Measurements from ENCODE around the gene TRAK2.
"Not testable (repeated sequence)": the region's sequence is repeated elsewhere in the genome, so short reads cannot be mapped to it uniquely, and the experiment has no call there.

The TRAK2 gene

DNA sequence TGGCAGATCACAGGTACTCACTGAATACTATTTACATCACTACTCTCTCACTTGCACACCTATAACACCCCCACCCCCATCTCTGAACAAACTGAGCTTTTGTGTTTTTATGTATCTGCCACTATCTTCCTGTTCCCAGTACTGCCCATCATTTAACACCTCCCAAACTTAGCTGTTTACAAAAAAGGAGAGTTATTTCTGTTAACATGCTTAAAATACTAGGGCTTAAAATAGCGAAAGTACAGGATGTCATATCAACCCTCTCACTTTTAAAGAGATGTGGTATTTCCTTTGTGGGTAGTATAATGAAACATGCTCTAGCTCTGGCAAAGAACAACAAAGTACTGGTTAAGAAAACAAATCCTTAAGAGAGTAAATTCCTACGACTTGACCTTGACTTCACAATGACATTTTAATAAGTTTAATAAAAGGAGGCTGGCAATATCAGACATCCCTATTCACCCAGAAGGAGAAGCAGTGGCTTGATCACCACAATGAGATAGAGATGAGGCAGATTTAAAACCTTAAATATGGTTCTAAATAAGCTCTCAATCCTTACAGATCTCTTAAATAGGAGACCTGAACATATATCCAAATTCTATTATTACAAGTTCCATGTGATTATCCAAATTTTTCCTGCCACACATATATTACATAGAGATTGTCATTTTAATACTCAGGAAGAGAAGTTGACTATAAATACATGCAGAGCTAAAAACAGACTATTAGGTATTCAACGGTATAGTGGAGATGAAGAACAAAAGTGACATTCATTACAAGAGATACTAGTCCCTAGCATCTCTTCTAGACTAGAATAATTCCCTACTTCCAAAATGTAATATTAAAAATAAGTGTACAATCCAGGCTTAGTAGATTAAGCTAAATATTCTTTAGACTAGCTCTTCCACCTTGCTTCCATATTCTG, 36.9 kb downstream of the TRAK2 start:
- DNase-seq, result no peak

DNA sequence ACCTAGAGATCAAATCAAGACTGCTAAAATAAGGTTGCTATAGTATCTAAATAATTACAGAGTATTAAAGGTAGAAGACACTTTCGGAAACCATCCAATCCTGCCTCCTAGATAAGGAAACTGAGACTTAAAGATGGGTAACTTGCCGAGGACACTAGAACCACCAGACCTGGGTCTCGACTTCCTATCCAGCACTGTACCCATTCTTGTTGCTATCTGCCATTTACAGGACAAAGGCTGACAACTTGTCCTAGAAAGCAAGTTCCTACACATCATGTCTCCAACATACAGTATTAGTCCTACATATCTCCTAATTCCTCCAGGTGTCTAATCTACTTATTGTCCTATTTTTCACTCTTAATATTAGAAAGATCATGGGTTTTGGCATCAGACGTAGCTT, 37.7 kb downstream of the TRAK2 start:
- DNase-seq, result no peak

DNA sequence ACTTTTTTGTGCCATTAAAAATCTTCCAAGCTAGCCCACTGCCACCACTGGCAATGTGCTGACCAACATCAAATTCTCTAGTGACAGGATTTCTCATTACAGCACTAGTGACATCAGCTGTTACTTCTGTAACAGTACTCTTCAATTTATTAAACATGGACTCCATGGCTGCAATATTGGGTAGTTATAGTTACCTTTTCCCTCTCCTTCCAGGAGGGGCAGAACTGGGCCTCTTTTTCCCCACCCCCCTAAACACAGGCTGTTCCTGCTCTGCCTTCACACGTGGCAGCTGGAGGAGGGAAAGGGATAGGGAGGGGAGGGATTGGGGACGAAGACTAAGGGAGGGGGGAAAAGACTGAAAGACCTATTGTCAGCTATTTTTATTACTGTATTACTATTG, 38.1 kb downstream of the TRAK2 start:
- DNase-seq, result no peak

DNA sequence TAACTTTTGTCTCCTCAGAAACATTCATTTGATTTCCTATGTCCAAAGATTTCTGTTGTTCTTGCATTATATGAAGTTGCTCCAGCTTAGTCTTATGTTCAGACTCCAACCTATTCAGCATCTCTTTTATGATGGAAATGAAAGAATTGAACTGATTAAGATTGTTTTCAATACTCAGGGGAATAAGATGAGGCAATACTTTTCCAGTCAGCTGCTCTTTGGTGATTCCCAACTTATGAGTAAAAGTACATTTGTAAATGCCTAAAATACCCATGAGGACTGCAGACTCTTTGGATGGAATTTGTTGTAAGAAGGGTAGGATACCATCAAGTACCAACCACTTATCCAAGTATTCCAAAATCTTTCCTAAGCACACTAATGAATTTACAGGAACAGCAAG, 39.8 kb downstream of the TRAK2 start:
- no peak for DNase-seq

DNA sequence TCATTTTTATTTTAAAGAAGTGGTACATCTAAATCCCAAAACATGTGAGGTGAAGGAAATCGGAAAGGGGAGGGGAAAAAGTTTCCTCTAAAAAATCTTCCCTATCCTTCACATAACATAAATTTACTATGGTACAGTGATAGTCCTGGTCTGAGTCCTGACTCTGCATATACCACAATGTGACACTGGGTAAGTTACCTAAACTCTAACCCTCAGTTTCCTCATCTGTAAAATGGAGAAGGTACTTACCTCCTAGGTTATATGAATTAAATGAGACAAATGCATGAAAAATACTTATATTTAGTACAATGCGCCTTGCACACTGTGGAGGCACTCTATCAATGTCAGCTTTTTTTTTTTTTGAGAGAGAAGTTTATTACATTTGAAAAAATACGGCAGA, 42.3 kb downstream of the TRAK2 start:
- no peak for DNase-seq

DNA sequence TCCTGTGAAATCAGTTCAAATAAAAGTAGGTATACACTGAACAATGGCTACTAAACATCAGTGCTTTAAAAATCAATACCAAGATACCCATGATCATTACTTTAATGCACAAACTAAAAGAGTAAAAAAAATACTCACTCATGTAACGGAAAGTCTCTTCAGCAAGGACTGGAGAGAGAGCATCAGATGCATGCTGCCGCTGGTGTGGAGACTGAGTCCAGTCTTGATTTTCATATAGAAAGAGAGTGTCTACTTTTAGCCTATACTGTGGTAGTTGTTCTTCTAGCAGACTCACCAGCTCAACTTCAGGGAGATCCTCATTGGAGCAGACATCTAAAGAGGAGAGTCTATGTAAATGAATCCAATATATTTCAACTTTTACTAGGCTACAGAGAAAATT, 44.0 kb downstream of the TRAK2 start:
- no peak for DNase-seq

DNA sequence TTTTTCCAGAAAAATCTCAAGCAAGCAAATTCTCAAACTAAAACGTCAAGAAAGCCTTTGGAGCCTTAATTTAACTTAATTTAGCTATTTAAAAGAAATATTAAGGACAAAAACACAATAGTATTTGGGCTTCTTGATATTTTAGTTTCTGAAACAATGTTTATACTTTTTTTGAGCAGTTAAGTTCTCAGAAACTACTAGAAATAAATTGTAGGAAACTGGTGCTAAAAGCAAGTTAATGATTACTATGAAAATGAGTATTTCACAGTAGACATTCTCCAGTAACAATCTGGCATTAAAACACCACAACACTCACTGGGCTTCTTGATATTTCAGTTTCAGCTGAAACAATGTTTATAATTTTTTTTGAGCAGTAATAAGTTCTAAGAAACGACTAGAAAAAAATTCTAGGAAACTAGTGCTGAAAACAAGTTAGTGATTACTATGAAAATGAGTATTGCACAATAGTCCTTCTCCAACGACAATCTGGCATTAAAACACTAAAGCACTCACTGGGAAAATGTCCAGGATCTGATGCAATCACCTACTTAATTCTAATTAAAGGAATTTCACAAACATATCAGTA, 45.1 kb downstream of the TRAK2 start:
- peak; percentile 12 to 50 (median 30) for DNase-seq

DNA sequence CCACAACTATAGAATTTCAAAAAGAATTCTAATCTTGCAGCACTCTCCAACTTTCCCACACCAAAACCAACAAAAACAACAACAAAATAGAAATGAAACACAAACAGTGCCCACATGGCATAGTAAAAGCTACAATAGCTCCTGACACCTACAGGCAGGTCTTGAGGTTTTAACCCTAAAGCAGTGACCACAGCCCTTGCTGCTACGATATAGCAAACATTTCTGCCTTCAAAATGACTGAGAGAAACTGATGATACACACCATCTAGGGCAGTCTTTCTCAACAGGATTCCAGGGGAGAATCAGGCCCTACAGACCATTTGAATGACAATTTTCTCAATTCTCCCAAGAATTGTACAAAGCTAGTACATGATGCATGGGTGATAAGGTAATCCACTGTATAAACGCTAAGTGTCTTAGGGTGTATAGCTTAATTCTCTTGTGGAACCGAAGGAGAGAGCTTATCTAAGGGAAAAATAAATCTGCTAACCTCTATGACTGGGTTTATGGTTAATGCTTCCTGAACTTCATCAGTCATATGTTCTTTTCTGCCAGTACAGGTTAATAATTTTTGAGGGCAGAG, 46.5 kb downstream of the TRAK2 start:
- DNase-seq, result no peak

DNA sequence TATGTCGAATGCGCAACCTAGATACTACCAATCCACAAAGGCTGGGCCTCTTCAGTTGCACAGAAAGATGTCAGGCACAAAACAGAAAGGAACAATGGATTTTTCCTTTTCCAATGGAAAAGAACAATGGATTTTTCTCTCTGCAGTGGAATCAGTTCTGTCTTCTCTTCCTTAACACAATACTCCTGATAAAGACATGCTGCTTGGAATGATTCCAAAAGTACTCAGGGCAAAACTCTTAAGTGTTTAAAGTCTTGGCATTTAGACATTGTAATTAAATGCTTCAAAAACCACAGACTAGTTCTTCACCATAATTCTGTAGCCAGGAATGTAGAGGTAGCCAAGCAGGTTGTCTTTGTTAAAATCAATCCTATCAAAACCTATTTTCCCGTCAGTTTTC, 47.4 kb downstream of the TRAK2 start:
- DNase-seq, result no peak

DNA sequence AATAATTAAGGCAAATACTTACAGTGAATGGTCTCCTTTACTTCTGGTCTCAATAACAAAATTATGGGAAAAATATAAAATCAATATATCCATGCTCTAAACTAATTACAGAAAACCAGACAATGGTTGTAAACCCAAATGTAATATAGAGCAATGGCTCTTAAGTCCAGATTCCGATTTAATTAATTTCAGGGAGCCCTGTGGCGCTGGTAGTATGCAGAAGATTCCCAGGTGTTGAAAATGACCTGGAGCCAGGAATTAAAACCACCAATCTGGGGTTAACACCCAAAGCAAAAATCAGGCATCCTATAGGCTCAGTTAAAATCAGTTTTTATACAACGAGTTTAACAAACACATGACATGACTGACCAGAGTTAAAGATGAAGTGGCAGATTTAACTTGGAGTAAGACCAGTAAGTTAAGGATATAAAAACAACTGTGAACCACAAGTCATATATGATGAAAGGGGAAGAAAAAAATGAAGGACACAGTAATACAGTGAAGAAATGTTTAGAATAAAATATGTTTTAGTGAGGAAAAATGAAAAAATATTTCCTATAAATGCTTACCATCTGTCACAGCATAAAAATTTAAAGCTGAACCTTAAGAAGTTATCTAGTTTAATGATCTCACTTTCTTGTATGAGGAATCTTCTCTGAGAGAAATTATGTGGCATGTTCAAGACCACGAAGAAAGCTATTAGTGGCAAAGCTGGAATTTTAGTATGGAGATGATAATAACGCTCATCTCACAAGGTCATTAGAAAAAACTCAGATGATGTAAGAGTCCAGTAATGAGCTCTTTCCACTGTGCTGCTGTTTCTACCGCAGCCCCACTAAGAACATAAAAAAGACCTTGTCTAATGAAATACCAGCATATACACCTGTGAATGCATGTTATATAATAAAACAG, 48.4 kb downstream of the TRAK2 start:
- no peak for DNase-seq

DNA sequence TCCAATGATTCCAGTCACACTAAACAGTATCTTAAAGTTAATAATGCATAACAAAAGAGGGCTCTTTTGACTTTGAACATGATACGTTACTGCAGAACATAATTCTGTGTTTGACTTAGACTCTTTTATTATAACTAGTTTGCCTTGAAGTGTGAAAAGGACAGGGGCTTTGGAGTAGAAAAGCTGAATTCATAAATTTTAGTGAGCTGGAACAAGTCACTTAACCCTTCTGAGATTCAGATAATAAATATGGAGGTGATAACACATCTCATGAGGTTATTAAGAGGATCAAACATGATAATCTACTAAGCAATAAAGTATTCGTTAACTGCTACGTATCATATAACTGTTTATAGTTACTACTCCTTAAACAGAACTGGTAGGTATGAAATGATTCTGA, 49.4 kb downstream of the TRAK2 start:
- DNase-seq, result no peak

DNA sequence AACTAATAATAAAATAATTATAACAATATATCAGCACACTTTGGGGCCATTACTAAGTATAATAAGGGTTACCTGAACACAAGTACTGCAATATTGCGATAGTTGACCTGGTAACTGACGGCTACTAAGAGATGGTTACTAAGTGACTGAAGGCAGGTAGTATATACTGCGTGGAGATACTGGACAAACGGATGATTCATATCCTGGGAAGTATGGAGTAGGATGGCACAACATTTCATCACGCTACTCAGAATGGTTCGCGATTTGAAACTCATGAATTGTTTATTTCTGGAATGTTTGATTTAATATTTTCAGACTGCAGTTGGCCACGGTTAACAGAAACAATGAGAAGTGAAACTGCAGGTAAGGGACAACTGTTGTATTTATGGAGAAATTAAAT, 54.7 kb downstream of the TRAK2 start:
- no peak for DNase-seq

DNA sequence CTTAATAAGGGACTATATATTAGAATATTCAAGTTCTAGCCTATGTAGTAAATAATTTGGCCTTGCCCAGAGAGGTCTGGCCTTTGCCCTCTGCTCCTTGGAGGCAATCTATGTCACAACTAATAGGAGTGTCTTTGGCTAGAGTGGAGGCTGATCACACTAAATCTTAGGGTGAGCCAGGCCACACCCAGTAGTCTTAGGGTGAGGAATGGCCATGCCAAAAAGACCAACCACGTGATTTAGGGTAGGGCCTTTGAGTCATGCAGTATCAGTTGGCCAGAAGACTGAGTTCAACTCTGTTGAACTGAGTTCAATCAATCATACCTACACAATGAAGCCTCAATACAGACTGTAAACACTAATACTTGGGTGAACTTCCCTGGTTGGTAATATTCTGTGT, 68.1 kb downstream of the TRAK2 start:
- no peak for DNase-seq

DNA sequence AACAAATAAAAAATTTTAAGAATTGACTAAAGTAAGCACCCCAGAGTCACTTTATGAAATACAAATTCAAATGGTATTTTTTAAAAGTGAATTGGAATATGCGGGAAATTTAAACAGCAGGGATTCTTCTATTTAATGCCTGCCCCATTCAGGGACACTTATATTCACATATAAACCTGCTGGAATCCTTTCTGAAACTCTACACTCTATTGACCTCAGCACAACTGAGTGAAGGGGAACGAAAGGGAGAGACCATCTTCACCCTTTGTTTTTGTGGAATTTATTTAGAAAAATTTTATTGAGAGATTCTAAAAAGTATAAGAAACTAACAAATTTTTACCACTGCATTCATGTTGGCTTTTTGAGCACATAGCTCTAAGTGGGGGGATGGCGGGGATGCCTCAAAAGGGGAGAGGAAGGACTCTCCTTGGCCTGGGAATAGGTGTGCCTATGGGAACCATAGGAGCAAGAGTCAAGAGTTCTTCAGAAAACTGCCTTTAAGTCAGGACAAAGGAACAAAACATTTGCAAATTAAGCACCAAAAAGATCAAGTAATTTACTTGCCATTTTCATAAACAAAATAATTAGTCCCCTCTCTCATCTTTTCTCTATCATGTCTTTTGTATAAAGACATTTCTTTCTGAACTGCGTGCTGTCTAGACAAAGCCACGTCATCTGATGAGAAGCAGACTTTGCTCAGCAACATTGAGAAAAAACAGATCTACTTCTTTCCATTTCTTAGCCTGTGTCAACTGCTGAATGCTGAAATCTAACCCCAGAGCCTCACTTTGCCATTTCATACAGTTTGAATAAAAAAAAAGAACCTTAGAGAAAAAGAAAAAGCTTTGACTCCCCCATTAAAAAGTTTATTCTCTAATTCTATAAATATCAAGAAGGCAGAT, 72.5 kb downstream of the TRAK2 start:
- no peak for DNase-seq

DNA sequence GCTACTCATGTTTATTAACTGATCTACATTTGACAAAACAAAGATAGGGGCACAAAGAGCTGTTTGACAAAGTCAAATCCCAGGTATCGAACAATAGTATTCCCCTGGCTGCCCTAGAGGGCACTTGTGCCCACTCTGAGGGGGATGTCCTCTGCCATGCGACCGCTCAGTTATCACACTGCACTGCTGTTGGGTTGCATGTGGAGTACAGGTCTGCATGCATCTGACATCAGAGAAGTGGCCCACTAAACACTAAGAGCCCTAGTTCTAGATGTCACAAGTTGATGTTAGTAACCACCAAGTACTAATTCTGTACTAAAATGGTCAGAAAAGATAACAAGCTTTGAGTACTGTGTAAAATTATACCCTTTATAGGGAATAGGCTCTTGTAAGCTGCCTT, 74.0 kb downstream of the TRAK2 start:
- DNase-seq, result no peak

DNA sequence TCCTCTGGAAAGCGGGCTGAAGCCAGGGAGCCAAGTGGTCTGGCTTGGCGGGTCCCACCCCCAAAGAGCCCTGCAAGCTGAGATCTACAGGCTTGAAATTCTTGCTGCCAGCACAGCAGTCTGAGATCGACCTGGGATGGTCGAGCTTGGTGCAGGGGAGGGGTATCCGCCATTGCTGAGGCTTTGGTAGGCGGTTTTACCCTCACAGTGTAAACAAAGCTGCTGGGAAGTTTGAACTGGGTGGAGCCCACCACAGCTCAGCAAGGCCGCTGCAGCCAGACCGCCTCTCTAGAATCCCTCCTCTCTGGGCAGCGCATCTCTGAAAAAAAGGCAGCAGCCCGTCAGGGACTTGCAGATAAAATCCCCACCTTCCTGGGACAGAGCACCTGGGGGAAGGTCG, 81.5 kb downstream of the TRAK2 start:
- DNase-seq, result no peak

DNA sequence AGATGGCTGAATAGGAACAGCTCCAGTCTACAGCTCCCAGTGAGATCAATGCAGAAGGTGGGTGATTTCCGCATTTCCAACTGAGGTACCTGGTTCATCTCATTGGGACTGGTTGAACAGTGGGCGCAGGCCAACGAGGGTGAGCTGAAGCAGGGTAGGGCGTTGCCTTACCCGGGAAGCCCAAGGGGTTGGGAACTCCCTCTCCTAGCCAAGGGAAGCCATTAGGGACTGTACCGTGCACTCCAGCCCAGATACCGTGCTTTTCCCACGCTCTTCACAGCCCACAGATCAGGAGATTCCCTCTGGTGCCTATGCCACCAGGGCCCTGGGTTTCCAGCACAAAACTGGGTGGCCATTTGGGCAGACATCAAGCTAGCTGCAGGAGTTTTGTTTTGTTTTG, 81.9 kb downstream of the TRAK2 start:
- DNase-seq, result not testable (repeated sequence)

DNA sequence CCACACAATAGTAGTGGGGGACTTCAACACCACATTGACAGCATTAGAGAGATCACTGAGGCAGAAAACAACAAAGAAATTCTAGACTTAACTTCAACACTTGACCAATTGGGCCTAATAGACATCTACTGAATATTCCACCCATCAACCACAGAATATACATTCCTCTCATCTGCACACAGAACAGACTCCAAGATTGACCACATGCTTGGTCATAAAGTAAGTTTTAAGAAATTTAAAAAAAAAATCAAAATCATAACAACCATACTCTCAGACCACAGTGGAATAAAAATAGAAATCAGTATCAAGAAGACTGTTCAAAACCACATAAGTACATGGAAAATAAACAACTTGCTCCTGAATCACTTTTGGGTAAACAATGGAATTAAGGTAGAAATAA, 85.1 kb downstream of the TRAK2 start:
- no peak for DNase-seq

DNA sequence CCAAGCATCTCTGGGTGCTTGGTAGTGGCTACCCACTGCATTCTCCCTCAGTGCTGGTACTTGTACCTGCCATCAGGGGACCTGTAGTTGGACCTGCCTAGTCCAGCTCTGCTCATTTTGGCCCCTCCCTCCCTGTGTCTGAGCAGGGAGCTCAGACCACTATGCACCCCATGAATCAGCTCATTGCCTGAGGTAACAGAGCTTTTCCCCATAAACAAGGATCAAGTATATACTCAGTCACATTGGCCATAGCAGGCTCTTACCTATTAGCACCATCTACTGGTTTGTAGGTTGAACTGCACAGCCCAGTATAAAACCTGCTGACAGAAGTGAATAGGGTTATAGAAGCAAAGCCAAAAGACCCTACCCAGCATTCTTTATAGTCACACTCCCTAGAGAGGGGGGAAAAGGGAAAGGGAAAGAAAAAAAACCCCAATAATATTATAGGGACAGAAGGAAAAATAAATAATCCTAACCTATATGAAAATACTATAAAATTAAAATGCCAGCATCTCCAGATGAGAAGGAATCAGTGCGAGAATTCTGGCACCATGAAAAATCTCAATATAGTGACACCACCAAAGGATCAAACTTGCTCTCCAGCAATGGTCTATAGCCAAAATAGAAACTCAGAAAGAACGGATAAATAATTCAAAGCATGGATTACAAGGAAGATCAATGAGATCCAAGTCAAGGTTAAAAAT, 87.2 kb downstream of the TRAK2 start:
- peak; percentile 59 to 78 (median 67) for DNase-seq

DNA sequence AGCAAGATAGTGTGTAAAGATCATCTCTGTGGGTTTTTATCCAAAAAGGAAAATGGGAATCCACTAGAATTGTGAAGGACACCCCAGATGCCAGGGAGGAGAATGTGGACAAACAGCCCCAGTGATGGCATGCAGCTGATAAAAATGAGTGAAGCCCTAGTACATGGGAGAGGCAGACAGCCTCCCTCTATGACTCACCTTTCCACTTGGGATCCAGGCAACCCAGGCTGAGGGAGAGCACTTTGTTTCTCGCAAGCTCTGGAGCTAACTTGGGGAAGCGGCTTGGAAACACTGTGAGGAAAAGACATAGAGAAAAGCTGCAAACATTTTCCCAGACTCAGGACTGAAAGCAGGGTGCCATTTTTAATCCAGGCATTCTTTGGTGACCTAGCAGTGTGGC, 88.9 kb downstream of the TRAK2 start:
- no peak for DNase-seq

DNA sequence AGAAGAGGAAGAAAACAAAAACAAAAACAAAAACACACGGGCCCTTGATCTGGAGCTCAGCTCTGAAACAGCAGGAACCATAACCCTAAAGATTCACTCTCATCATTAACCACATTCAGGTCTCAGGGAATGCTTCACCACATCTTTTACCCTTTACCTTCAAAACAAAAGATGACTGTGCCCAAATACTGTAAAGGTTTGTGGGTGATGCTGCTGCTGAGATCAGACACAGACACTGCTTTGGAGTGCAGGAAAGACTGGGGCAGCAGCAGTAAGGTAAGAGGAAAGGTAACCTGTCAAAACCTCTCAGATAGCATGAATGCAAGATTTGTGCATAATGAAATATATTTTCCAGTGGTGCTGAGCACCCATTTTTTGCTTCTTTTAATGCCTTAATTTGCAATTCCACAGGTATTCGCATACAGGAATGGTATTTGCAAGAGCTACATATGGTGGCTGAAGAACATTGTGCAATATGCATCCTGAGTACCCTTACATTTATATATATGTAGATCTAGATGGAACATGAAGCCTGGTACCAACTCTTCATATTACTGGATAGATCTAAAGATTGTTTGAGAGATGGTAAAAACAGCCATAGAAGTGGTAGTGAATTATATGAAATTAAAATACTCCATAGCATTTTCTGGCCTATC, 90.1 kb downstream of the TRAK2 start:
- no peak for DNase-seq

All from suppressor macrophage treated with lipopolysaccharide for 1 hour (primary cell).